Activated T-cell treated with anti-CD3 and anti-CD28 coated beads, Interleukin-2, amount 50 U/mL, for 4 hours (primary cell): Measurements from ENCODE around the gene SLC30A9. TPM values are rescaled to one million over a fixed set of nuclear protein-coding genes. Genes with fewer than 3 reads are reported as not detected.

ENCODE experiments used
- ATAC-seq, 2 donors: fragments of 200-7000 bp; cut with Tn5 transposase; one replicate each; pipeline ENCODE4 v1.10.0; 2021
- DNase-seq: peaks from one replicate; pipeline ENCODE4 v3.0.0-alpha.2; 2020
- H3K27me3 Mint-ChIP-seq: one replicate; pipeline ENCODE4 v1.8.0; 2021; ENCODE audit warnings: low read depth, mixed read lengths
- H3K36me3 Mint-ChIP-seq: one replicate; pipeline ENCODE4 v1.8.0; 2022; ENCODE audit warnings: mixed read lengths; ENCODE audit not compliant: insufficient read depth
- H3K4me1 Mint-ChIP-seq: one replicate; pipeline ENCODE4 v1.8.0; 2021; ENCODE audit warnings: low read depth, mixed read lengths
- H3K4me3 Mint-ChIP-seq: one replicate; pipeline ENCODE4 v1.8.0; 2021; ENCODE audit warnings: mild to moderate bottlenecking, moderate library complexity, mixed read lengths
- H3K9me3 Mint-ChIP-seq: one replicate; pipeline ENCODE4 v1.8.0; 2021; ENCODE audit warnings: mixed read lengths
- total RNA-seq, 3 donors: library from RNA; stranded (reverse); gene quantifications; one replicate each; pipeline ENCODE4 v1.2.1, GENCODE V29; 2021

Gene SLC30A9
- total RNA-seq, 3 donors from 2014 or later, result 36.4 to 44.3 (median 37.6) TPM

GRCh38 chr4:42067264-42067663 is 76.9 kb downstream of the SLC30A9 start:
- Mint-ChIP-seq H3K4me1 (no peaks in the 10 kb centered on the region), H3K4me3 (no peak overlapping the region), H3K36me3 (peaks cover 26% of the 10 kb centered on the region), H3K9me3 (no peaks in the 10 kb centered on the region), H3K27me3 (no peaks in the 10 kb centered on the region)
- no peak for ATAC-seq
- no peak for DNase-seq

GRCh38 chr4:42070463-42070862 is 80.1 kb downstream of the SLC30A9 start:
- peaks cover 24% of the 10 kb centered on the region for H3K36me3 Mint-ChIP-seq
- H3K9me3 Mint-ChIP-seq, result no peaks in the 10 kb centered on the region
- no peaks in the 10 kb centered on the region for H3K27me3 Mint-ChIP-seq
- no peak for DNase-seq
- no peak overlapping the region for H3K4me3 Mint-ChIP-seq
- ATAC-seq, result no peak
- no peaks in the 10 kb centered on the region for H3K4me1 Mint-ChIP-seq

GRCh38 chr4:42074294-42074693 is 84.0 kb downstream of the SLC30A9 start:
- peaks cover 15% of the 10 kb centered on the region for H3K36me3 Mint-ChIP-seq
- H3K27me3 Mint-ChIP-seq, result no peaks in the 10 kb centered on the region
- DNase-seq (no peak), ATAC-seq (no peak)
- H3K9me3 Mint-ChIP-seq, result no peaks in the 10 kb centered on the region
- H3K4me1 Mint-ChIP-seq, result no peaks in the 10 kb centered on the region
- H3K4me3 Mint-ChIP-seq, result no peak overlapping the region

DNA sequence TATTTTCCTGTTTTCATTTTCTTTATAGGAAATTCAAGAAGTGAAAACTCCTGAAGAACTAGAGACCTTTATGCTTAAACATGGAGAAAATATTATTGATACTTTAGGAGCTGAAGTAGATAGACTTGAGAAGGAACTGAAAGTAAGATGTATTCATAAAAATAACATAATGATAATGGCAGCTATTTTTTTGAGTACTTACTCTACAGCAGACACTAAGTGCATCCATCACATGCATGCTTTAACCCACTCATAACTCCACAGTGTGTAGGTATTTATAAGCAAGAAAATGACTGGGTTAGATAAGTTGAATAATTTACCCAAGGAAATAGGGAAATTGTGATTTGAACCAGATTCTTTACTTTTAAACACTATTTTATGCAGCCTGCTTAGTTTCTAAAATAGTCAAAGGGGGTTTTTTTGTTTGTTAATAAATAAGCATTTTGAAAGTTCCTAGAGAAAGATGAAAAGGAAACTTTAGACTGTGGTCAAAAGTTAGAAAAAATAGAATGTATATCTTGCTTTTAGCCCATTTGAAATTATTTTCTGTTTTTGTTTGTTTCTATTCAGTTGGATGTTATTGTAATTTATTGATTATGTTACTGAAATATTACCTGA is 88.0 kb downstream of the SLC30A9 start:
- peaks cover 13% of the 10 kb centered on the region for H3K36me3 Mint-ChIP-seq
- no peaks in the 10 kb centered on the region for H3K9me3 Mint-ChIP-seq
- ATAC-seq (no peak), DNase-seq (no peak)
- H3K27me3 Mint-ChIP-seq, result no peaks in the 10 kb centered on the region
- no peaks in the 10 kb centered on the region for H3K4me1 Mint-ChIP-seq
- H3K4me3 Mint-ChIP-seq, result no peak overlapping the region

DNA sequence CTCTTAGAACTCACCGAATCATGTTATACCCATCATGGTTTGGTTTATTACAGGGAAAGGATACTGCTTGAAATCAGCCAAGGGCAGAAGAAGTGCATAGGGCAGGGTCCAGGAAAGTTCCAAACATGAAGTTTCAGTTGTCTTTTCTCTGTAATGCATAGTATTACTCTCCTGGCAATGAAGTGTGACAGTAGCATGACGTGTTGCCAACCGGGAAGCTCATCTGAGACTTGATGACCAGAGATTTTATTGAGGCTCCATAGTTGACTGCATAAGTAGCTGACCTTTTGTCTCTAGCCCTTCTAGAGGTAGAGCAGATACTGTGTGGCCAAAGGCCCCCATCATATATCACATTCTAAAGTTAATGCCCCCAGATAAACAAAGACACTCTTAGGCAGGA is 90.0 kb downstream of the SLC30A9 start:
- no peak for ATAC-seq
- DNase-seq, result no peak
- Mint-ChIP-seq H3K9me3 (no peaks in the 10 kb centered on the region), H3K36me3 (peaks cover 13% of the 10 kb centered on the region), H3K4me1 (no peaks in the 10 kb centered on the region), H3K4me3 (no peak overlapping the region), H3K27me3 (no peaks in the 10 kb centered on the region)

DNA sequence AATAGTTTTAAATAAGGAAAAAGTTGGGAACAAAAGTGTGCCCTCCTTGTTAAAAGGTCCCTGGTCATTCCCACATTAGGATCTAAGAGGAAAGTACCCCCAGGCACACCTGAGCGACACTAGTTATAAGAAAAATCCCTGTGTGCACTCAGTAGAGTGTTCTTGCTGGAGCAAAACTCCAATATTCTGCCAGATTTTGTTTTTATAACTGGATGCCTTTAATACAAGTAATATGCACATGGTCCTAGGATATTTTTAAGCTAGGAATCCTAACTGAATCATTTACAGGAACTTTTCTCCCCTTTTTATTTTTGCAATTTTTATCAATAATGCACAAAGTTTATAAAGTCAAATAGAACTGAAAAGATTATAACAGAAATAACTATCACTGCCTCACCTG is 93.5 kb downstream of the SLC30A9 start:
- Mint-ChIP-seq H3K27me3 (no peaks in the 10 kb centered on the region), H3K9me3 (no peaks in the 10 kb centered on the region), H3K4me1 (no peaks in the 10 kb centered on the region), H3K36me3 (peaks cover 23% of the 10 kb centered on the region), H3K4me3 (no peak overlapping the region)
- no peak for DNase-seq
- ATAC-seq, result no peak

- Mint-ChIP-seq H3K27me3 (no peaks in the 10 kb centered on the region), H3K36me3 (peaks cover 17% of the 10 kb centered on the region), H3K4me1 (no peaks in the 10 kb centered on the region), H3K4me3 (no peak overlapping the region), H3K9me3 (no peaks in the 10 kb centered on the region)
- ATAC-seq, result no peak
- no peak for DNase-seq
These were observed 98.1 kb downstream of the SLC30A9 start for GRCh38 chr4:42088386-42088785.

DNA sequence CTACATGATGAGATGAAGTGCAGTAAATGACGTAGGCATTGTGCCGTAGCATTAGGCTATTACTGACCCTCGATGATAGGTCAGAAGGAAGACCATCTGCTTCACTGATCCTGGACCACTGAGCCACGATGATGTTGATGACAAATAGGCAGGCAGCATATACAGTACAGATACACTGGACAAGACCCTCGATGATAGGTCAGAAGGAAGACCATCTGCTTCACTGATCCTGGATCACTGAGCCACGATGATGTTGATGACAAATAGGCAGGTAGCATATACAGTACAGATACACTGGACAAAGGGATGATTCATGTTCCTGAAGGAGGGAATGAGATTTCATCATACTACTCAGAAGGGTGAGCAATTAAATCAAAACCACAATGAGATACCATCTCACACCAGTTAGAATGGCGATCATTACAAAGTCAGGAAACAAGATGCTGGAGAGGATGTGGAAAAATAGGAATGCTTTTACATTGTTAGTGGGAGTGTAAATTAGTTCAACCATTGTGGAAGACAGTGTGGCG is 111.2 kb downstream of the SLC30A9 start:
- no peak overlapping the region for H3K4me3 Mint-ChIP-seq

GRCh38 chr4:42104521-42104920 is 114.2 kb downstream of the SLC30A9 start:
- Mint-ChIP-seq H3K27me3 (peaks cover 5% of the 10 kb centered on the region), H3K36me3 (no peaks in the 10 kb centered on the region), H3K4me1 (no peaks in the 10 kb centered on the region), H3K9me3 (peaks cover 6% of the 10 kb centered on the region), H3K4me3 (no peak overlapping the region)
- no peak for ATAC-seq
- no peak for DNase-seq

More for the DNA sequence above, 111.2 kb downstream of the SLC30A9 start:
- Mint-ChIP-seq H3K27me3 (no peaks in the 10 kb centered on the region), H3K9me3 (no peaks in the 10 kb centered on the region), H3K4me1 (no peaks in the 10 kb centered on the region), H3K36me3 (no peaks in the 10 kb centered on the region)
- no peak for ATAC-seq
- DNase-seq, result no peak

GRCh38 chr4:42112846-42113245 is 122.5 kb downstream of the SLC30A9 start:
- no peaks in the 10 kb centered on the region for H3K4me1 Mint-ChIP-seq
- DNase-seq (no peak), ATAC-seq (no peak)
- no peak overlapping the region for H3K4me3 Mint-ChIP-seq
- H3K36me3 Mint-ChIP-seq, result no peaks in the 10 kb centered on the region
- H3K9me3 Mint-ChIP-seq, result peaks cover 6% of the 10 kb centered on the region
- H3K27me3 Mint-ChIP-seq, result peaks cover 28% of the 10 kb centered on the region

- DNase-seq, result no peak
- Mint-ChIP-seq H3K36me3 (no peaks in the 10 kb centered on the region), H3K9me3 (no peaks in the 10 kb centered on the region), H3K4me3 (no peak overlapping the region), H3K27me3 (peaks cover 11% of the 10 kb centered on the region), H3K4me1 (no peaks in the 10 kb centered on the region)
- no peak for ATAC-seq
These were observed 129.6 kb downstream of the SLC30A9 start for GRCh38 chr4:42119886-42120285.

GRCh38 chr4:42122237-42122636 is 131.9 kb downstream of the SLC30A9 start:
- no peaks in the 10 kb centered on the region for H3K9me3 Mint-ChIP-seq
- H3K36me3 Mint-ChIP-seq, result no peaks in the 10 kb centered on the region
- H3K27me3 Mint-ChIP-seq, result peaks cover 8% of the 10 kb centered on the region
- H3K4me3 Mint-ChIP-seq, result no peak overlapping the region
- DNase-seq, result no peak
- no peaks in the 10 kb centered on the region for H3K4me1 Mint-ChIP-seq
- no peak for ATAC-seq

GRCh38 chr4:42123071-42123644 is 132.8 kb downstream of the SLC30A9 start:
- no peaks in the 10 kb centered on the region for H3K9me3 Mint-ChIP-seq
- DNase-seq (no peak), ATAC-seq (no peak)
- no peaks in the 10 kb centered on the region for H3K36me3 Mint-ChIP-seq
- no peak overlapping the region for H3K4me3 Mint-ChIP-seq
- no peaks in the 10 kb centered on the region for H3K4me1 Mint-ChIP-seq
- peaks cover 8% of the 10 kb centered on the region for H3K27me3 Mint-ChIP-seq

- Mint-ChIP-seq H3K4me1 (no peaks in the 10 kb centered on the region), H3K4me3 (no peak overlapping the region), H3K9me3 (no peaks in the 10 kb centered on the region), H3K27me3 (no peaks in the 10 kb centered on the region), H3K36me3 (no peaks in the 10 kb centered on the region)
- ATAC-seq (no peak), DNase-seq (no peak)
These were observed 141.8 kb downstream of the SLC30A9 start for GRCh38 chr4:42132099-42132498.

GRCh38 chr4:42133006-42133405 is 142.7 kb downstream of the SLC30A9 start:
- DNase-seq (no peak), ATAC-seq (no peak)
- no peaks in the 10 kb centered on the region for H3K36me3 Mint-ChIP-seq
- H3K4me3 Mint-ChIP-seq, result no peak overlapping the region
- H3K9me3 Mint-ChIP-seq, result no peaks in the 10 kb centered on the region
- H3K27me3 Mint-ChIP-seq, result no peaks in the 10 kb centered on the region
- no peaks in the 10 kb centered on the region for H3K4me1 Mint-ChIP-seq
